HepG2 (cell line): ENCODE measurements around the gene CCT7. TPM values are rescaled to one million over a fixed set of nuclear protein-coding genes. Genes with fewer than 3 reads are reported as not detected.

Source experiments
- IKZF4 ChIP-seq: sonication (generic); formaldehyde crosslinking; IDR thresholded peaks from 2 replicates; pipeline ENCODE4 v1.5.1; 2020; ENCODE audit warnings: borderline replicate concordance, mild to moderate bottlenecking, low read depth, missing genetic modification reagents; ENCODE audit errors: not compliant biosample characterization
- MAX ChIP-seq: IDR thresholded peaks from 2 replicates; pipeline ENCODE4 v1.6.1; 2012; ENCODE audit warnings: inconsistent platforms
- NKX3-1 ChIP-seq: sonication (generic); formaldehyde crosslinking; IDR thresholded peaks from 2 replicates; pipeline ENCODE4 v1.5.0; 2020; ENCODE audit warnings: missing genetic modification reagents
- THAP9 ChIP-seq: sonication (generic); formaldehyde crosslinking; IDR thresholded peaks from 2 replicates; pipeline ENCODE4; 2020; ENCODE audit warnings: missing genetic modification reagents, mild to moderate bottlenecking, borderline replicate concordance
- ZBTB14 ChIP-seq: sonication (generic); formaldehyde crosslinking; IDR thresholded peaks from 2 replicates; pipeline ENCODE4 v1.4.0; 2020; ENCODE audit warnings: missing genetic modification reagents
- ZBTB39 ChIP-seq: sonication (generic); formaldehyde crosslinking; IDR thresholded peaks from 2 replicates; pipeline ENCODE4 v1.5.0; 2020; ENCODE audit warnings: missing genetic modification reagents
- ZNF121 ChIP-seq: sonication (generic); formaldehyde crosslinking; IDR thresholded peaks from 2 replicates; pipeline ENCODE4 v1.5.0; 2020; ENCODE audit warnings: mild to moderate bottlenecking, missing genetic modification reagents
- ZNF20 ChIP-seq: sonication (generic); formaldehyde crosslinking; IDR thresholded peaks from 2 replicates; pipeline ENCODE4 v1.4.0; 2020; ENCODE audit warnings: mild to moderate bottlenecking, moderate library complexity, missing genetic modification reagents
- ZNF383 ChIP-seq: sonication (generic); formaldehyde crosslinking; IDR thresholded peaks from 2 replicates; pipeline ENCODE4 v1.4.0; 2020; ENCODE audit warnings: missing genetic modification reagents, mild to moderate bottlenecking, borderline replicate concordance
- ZNF460 ChIP-seq: sonication (generic); formaldehyde crosslinking; IDR thresholded peaks from 2 replicates; pipeline ENCODE4 v1.5.1; 2020; ENCODE audit warnings: missing genetic modification reagents, mild to moderate bottlenecking, borderline replicate concordance
- ZNF687 ChIP-seq: sonication (generic); formaldehyde crosslinking; IDR thresholded peaks from 2 replicates; pipeline ENCODE4 v1.5.1; 2020; ENCODE audit warnings: mild to moderate bottlenecking, missing genetic modification reagents, moderate library complexity
- ZNF704 ChIP-seq: sonication (generic); formaldehyde crosslinking; IDR thresholded peaks from 2 replicates; pipeline ENCODE4 v1.8.1; 2023; ENCODE audit warnings: mild to moderate bottlenecking, inconsistent platforms, moderate library complexity, missing genetic modification reagents, borderline replicate concordance
- polyA plus RNA-seq, 8 experiments: library from polyadenylated mRNA; depleted of rRNA in 3 of 8; stranded (reverse) in 7 of 8; unstranded in 1 of 8; fragments of >200 nt; fragmentation: Illumina TruSeq in 4 of 8; extraction: Trizol in 4 of 8; gene quantifications; 2 replicates each; pipeline versions ENCODE4 v1.2.1 to v1.2.3, GENCODE V29; 2011 to 2016; ENCODE audit warnings: low read depth in 4 of 8, missing spikeins in 1 of 8, mixed read lengths in 1 of 8; ENCODE audit not compliant: insufficient read depth in 1 of 8
- total RNA-seq, 5 experiments: library from RNA; depleted of rRNA; stranded (reverse); fragments of >200 nt; fragmentation: Illumina TruSeq; extraction: Trizol; gene quantifications; 2 replicates each; pipeline ENCODE4 v1.2.3, GENCODE V29; 2016; ENCODE audit warnings: low read depth in 1 of 5

The CCT7 gene
- total and polyA plus RNA-seq, 2 of the 13 experiments (the other 11 are each of a cell fraction or from before 2014, with no cell fraction given) = 347 to 517 TPM

GRCh38 chr2:73212448-73213176 lies 21.5 kb upstream of the CCT7 start (continued):
- TF ChIP-seq ZBTB14 (CRISPR knock-in tag) (no peak; the same call in 1 of the 2 replicates), NKX3-1 (CRISPR knock-in tag) (no peak), ZNF383 (0 out of 2 replicates have a peak, but pooled peaks have one; percentile 77), ZNF704 (CRISPR knock-in tag) (0 out of 2 replicates have a peak, but pooled peaks have one; percentile 6), ZNF121 (CRISPR knock-in tag) (peak; percentile 98), ZNF20 (CRISPR knock-in tag) (no peak), IKZF4 (CRISPR knock-in tag) (no peak), ZBTB39 (CRISPR knock-in tag) (0 out of 2 replicates have a peak, but pooled peaks have one; percentile 56), ZNF460 (no peak), ZNF687 (CRISPR knock-in tag) (peak; percentile 63), THAP9 (CRISPR knock-in tag) (no peak; the same call in none of the 2 replicates), MAX (peak; percentile 22; the same call in 1 of the 2 replicates)
